ENCODE measurements around the gene PSMD5.

The PSMD5 gene

GRCh38 chr9:120875195-120875565 lies 32.5 kb upstream of the PSMD5 start:
- no peak for DNase-seq (ENCODE audit: low spot score)

- DNase-seq (ENCODE audit: low spot score): no peak
These were observed 31.8 kb upstream of the PSMD5 start for GRCh38 chr9:120874226-120875194.

GRCh38 chr9:120873512-120873911 lies 30.8 kb upstream of the PSMD5 start:
- DNase-seq (ENCODE audit: low spot score): no peak

- no peak for DNase-seq (ENCODE audit: low spot score)
These were observed 30.2 kb upstream of the PSMD5 start for GRCh38 chr9:120872791-120873502.

GRCh38 chr9:120870206-120870605 lies 27.5 kb upstream of the PSMD5 start:
- DNase-seq (ENCODE audit: low spot score): no peak

- DNase-seq (ENCODE audit: low spot score): no peak
These were observed 27.0 kb upstream of the PSMD5 start for GRCh38 chr9:120869726-120870125.

- no peak for DNase-seq (ENCODE audit: low spot score)
These were observed 26.6 kb upstream of the PSMD5 start for GRCh38 chr9:120869360-120869687.

GRCh38 chr9:120868676-120869359 lies 26.1 kb upstream of the PSMD5 start:
- peak; percentile 100 for DNase-seq (ENCODE audit: low spot score)

- no peak for DNase-seq (ENCODE audit: low spot score)
These were observed 25.6 kb upstream of the PSMD5 start for GRCh38 chr9:120868339-120868675.

GRCh38 chr9:120867676-120868338 lies 25.1 kb upstream of the PSMD5 start:
- no peak for DNase-seq (ENCODE audit: low spot score)

GRCh38 chr9:120866651-120867050 lies 23.9 kb upstream of the PSMD5 start:
- DNase-seq (ENCODE audit: low spot score): no peak

- DNase-seq (ENCODE audit: low spot score): no peak
These were observed 23.1 kb upstream of the PSMD5 start for GRCh38 chr9:120865809-120866208.

- DNase-seq (ENCODE audit: low spot score): no peak
These were observed 22.5 kb upstream of the PSMD5 start for GRCh38 chr9:120865176-120865575.

- no peak for DNase-seq (ENCODE audit: low spot score)
These were observed 22.0 kb upstream of the PSMD5 start for GRCh38 chr9:120864719-120865118.

- no peak for DNase-seq (ENCODE audit: low spot score)
These were observed 21.1 kb upstream of the PSMD5 start for GRCh38 chr9:120863833-120864232.

- DNase-seq (ENCODE audit: low spot score): no peak
These were observed 19.7 kb upstream of the PSMD5 start for GRCh38 chr9:120862452-120862851.

GRCh38 chr9:120861935-120862334 lies 19.2 kb upstream of the PSMD5 start:
- no peak for DNase-seq (ENCODE audit: low spot score)

GRCh38 chr9:120860083-120860482 lies 17.4 kb upstream of the PSMD5 start:
- no peak for DNase-seq (ENCODE audit: low spot score)

GRCh38 chr9:120859361-120859760 lies 16.6 kb upstream of the PSMD5 start:
- DNase-seq (ENCODE audit: low spot score): no peak

- no peak for DNase-seq (ENCODE audit: low spot score)
These were observed 15.2 kb upstream of the PSMD5 start for GRCh38 chr9:120857902-120858301.

GRCh38 chr9:120857481-120857880 lies 14.8 kb upstream of the PSMD5 start:
- no peak for DNase-seq (ENCODE audit: low spot score)

- no peak for DNase-seq (ENCODE audit: low spot score)
These were observed 14.0 kb upstream of the PSMD5 start for GRCh38 chr9:120856700-120857099.
